A172 (cell line): Measurements from ENCODE around the gene MAP7D1. TPM values are rescaled to one million over a fixed set of nuclear protein-coding genes. Genes with fewer than 3 reads are reported as not detected.
"Not testable (repeated sequence)": the region's sequence is repeated elsewhere in the genome, so short reads cannot be mapped to it uniquely, and the experiment has no call there.

Experiments
- DNase-seq: peaks from one replicate; pipeline ENCODE4 v3.0.0-alpha.2; 2015; ENCODE audit warnings: low spot score
- total RNA-seq: library from RNA; depleted of rRNA; stranded (reverse); fragments of >200 nt; shearing (Covaris generic); gene quantifications from 2 replicates; pipeline ENCODE4 v1.2.3, GENCODE V29; 2014

The MAP7D1 gene
- total RNA-seq, 1 experiment from 2014 or later = 91.2 TPM

DNA sequence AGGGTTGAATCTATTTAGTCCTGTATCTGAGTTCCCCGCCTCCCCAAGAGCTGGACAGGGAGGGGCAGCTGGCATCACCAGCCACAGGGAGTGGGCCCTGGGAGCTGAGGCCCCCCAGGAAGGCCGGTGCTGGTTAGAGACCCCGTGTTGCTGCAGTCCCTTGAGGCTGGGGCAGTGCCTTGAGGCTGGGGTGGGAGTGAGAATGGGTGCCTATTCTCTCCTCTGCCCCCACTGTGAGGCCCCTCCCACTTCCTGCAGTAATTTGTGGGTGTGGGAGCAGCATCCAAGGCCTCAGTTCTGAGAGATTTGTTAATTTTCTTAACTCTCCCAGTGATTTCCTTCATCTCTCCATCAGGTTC, 4.1 kb upstream of the MAP7D1 start:
- DNase-seq = peak; percentile 56

DNA sequence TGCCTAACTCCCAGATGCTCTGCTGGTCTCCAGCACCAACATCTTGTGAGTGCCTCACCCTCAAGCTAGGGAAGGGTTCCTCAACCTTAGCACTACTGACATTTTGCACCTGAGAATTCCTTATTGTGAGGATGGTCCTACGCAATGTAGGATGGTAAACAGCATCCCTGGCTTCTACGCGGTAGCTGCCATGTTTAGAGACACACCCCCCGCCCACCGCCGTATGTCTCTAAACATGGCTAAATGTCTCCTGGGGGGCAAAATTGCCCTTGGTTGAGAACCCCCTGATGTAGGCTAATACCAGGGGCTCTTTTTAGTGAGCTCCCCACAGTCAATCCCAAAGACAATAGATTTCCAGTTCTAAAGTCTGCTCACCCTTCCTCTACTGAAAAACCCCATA, 2.5 kb upstream of the MAP7D1 start:
- no peak for DNase-seq

DNA sequence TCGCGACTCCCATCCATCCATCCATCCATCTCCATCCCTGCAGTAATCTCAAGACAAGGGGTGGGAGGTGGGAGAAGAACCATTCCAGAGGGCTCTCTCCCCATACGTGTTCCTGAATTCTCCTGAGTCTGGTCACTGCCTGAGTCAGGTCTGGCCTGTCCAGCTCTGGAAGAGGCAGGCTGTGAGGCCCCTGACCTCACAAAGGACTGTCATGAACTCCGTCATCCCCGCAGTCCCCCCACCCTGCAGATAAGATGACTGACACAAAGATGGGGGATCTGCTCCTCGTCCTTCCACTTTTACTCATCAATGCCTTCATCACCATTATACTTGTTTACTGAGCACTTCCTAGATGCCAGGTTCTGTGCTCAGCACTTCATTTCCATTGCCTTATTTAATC, 1.6 kb upstream of the MAP7D1 start:
- no peak for DNase-seq

DNA sequence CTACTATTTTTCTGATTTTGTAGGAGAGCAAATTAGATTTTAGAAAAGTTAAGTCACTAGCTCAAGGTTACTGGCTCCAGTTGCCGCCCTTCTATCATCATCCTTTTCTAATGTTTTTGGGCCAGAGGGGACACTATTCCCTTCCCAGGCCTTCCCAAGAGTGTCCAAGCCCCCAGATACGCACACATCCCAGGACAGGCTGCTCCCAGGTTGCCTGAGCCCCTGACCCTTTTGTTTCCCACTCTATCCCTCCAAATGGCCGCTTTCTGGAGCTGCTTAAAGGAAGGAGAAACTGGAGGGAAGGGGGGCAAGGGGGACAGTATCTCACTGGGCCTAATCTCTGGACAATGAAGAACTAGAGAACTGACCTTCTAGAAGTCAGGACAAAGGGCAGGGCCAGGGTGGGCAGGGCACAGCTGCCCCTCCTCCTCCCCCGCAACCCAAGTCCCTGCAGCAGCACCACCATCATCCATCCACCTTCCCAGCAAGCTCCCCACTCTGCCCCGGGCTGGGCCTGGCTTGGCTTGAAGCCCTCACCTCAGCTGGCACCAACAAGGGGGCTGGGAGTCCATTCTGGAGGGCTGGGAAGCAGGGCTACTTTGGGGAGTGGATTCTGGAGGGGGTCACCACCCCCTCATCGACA, 1.1 kb upstream of the MAP7D1 start:
- no peak for DNase-seq

DNA sequence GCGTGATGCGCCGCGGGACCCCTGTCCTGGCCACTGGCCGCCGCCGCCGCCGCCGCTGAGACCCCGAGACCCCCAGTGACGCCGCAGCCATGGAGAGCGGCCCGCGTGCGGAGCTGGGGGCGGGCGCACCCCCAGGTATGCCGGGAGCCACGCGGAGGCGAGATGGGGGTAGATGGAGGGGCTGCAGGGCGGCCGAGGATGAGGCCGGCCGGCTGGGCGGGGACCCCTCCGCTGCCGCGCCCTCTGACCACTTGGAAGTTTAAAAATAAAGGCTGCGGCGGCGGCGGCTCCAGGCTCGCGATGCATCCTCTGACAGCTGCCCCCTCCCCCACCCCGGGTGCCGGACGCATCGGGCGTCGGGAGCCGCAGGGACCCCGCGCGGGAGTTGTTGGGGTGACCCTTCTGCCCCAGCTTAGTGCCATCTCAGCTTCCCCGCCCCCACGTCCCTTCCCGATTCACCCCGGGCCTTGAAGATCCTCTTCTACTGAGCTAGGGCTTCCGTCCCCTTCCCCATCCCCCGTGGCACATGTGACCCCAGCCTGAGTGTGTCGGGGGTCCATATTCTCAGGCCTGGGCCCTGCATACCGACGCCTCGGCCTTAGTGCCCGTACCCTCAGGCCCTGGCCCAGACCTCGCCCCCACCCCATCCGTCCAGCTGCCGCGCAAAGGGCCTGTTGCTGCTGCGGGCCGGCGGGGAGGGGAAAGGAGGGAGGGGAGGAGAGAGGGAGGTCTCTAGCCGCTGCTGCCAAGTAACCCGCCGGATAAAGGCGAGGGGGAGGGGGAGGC, 562 bp downstream of the MAP7D1 start:
- DNase-seq = peak; percentile 33

DNA sequence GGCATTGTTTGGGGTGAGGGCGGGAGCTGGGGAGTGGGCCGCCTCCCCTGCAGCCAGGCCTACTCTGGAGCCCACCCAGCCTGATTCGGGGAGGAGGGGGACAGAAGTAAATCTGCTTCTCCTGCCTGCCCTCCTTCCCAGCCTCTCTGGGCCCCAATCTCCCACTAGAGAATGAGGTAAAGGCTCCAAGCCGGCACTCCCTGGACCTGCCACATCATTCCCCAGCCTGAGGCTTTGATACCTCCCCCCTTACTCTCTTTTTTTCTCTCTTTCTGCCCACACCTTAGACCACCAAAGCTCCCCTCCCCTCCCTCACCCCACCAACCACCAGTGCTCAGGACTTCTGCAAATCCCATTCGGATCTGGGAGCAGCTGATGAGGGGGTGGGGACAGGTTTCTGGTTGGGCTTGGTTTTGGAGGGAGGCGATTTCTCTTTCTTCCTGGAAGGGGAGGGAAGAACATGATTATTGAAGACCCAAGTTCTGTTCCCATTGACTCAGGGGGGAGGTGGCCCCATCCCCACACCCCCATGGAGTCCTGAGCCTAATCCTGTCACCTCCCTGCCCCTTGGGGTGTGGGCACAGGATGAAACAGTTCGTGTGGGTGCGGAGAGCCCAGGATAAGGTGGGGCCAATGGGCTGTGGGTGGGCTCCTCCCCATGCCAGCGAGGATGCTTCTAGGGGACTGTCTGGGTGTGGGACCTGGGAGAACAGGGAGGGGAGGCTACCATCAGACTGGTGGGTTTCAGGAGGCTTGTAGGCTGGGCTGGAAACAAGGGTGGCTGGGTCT, 1.3 kb downstream of the MAP7D1 start:
- no peak for DNase-seq

DNA sequence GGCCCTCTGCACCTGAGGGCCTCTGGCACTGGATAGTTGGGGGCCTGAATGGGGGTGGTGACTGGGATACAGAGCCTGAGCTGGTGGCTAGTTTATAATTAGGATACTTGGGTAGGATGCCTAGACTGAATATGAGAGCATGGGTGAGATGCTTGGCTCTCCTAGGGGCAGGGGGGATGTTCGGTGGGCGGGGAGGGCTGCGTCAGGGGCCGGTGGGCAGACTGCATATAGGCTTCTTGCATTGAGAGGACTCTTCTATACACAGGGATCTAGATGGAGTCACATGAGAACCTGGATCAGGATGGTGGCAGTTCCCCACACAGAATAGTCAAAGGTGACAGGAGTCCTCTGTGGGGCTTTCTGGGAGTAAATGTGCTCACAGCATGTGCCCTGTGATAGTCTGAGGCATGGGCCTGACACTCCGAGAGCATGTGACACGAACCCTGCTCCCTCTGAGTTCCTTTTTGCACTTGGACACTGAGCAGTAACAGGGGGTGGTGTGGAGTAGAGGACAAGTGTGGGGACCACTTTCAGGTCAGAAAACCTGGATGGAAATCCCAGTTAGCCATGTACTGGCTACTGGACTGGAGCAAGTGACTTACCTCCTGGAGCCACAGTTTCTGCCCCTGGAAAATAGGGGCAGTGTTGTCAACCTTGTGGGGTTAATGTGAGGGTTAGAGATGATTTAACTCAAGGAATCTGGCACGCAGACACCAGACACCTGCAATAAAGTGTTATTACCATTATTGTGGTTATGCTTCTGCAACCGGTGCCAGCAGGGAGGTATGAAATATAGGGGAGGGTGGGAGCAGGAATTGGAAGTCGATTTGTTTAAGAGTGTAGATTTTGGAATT, 2.2 kb downstream of the MAP7D1 start:
- DNase-seq = no peak

DNA sequence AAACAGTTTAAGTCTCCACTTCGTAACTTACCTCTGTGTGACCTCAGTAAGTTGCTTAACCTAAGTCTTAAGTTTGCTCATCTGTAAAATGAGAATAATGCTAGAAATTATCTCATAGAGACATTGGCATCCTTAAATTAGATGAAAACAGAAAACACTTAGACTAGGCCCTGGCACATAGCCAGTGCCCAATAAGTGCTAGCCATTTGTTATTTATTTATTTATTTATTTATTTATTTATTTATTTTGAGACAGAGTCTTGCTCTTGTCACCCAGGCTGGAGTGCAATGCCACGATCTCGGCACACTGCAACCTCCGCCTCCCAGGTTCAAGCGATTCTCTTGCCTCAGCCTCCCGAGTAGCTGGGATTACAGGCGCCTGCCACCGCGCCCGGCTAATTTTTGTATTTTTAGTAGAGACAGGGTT, 2.9 kb downstream of the MAP7D1 start:
- DNase-seq = not testable (repeated sequence)

DNA sequence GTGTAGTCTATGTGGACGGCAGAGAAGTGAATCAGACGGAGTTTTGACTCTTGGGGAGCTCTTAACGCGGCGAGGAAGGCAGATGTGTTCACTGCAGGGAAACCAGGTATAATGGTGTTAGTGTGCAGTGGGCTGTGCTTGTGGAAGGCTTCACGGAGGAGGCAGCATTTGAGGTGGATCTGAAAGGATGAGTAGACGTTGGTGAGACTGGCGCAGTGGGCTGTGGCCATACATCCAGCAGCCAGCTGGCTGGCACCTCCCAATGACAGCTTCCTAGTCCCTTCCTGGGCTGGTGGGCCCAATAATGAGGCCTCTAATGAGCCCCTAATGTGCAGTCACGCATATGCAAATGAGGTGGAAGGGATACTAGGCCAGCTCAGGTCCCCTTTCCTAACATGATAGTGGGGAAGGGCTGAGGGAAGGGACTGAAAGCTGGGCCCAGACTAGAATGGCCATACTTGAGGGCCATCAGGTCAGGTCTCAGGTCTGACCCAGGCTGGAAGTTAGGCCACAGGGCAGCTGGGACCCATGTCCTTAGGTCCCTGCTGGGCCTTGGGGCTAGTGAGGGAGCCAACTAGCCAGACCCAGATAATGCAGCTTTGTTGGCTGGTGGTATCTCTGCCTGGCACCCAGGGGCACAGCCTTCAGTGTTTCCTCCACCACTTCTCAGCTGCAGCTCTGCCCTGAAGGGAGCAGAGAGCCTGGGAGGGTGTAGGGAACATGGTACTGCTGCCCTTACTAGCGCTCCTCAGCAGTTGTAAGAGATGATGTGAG, 3.8 kb downstream of the MAP7D1 start:
- DNase-seq = no peak

DNA sequence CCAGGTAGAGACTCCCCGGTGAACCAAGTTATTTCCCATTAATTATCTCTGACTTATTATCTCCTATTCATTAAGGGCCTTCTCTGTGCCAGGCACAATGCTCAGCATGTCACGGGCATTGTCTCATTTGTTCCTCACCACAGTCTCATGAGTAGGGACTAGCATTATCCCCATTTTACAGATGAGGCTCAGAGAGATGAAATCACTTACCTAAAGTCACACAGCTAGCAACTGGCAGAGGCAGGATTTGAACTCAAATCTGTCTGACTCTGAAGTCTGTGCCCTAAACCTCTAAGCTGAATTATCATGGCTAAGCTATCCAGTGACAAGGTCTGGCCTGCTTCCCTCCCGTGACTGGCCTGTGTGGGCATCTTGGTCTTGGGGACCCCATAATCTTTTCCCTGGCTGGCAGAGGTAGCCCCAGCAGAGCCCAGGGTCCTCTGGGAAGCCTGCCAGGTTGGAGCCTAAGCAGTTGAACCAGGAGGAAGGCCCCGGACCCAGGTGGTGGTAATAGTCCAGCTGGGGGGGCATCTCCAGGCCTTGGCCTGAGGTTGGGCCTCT, 4.5 kb downstream of the MAP7D1 start:
- DNase-seq = no peak

DNA sequence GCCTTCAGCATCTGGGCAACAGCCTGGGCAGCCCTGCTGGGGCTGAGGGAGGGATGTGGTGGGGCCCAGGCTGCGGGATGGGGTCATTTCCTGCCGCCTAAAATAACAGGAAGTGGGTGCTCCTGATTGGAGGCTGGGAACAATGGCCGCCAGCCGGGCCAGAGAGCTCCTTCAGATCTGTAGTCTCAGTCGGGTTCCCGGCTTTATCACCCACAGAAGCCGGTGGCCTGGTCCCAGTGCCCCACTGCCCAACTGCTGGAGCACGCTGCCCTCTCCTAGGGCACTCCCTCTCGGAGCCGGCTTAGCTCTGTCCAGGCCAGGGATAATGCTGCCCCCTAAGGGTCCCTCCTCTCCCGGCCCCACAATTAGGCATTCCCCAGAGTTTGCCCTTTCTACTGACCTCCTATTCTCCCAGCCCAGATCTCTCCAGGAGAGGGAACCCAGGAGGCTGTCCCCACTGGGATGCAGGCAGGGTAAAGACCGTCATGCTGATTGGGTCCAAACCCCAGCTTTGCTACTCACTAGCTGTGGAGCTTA, 5.1 kb downstream of the MAP7D1 start:
- DNase-seq = peak; percentile 61

DNA sequence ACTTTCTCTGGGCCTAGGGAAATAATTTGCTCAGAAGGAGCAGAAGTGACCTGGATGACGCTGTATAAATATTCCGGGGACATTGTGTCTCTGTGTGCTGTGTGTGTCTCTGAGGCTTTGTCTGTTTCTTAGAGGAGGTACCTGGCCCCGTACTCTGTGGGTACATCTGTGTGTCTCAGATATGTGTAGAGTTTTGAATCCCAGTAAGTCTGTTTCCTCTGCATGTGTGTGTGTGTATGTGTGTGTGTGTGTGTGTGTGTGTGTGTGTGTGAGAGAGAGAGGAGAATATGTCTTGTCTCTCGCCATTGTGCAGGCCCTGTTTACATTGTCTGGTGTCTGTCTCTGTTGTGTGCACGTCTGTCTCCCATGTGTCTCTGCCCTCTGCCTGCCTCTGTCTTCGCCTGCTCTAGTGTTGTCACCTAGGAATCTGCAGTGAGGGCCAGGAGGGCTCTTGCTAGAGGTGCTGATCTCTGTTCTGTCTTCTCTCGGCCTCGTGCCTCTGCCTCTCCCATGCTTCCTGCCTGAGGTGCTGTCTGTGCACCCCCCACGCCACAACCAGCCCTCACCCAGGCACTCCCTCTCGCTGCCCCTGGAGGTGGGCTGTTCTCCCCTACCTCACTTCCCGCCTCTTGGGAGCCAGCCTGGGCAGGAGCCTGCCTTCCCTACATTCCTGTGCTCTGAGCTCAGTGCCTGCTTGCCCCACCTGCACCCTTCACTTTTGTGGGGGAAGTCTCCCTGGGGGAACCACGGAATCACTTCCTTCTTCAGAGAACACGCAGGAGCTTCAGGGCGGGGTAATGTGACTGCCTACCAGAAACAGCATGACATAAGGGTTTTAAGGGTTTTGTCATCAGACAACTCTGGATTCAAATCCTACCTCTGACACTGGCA, 5.9 kb downstream of the MAP7D1 start:
- peak; percentile 44 for DNase-seq

DNA sequence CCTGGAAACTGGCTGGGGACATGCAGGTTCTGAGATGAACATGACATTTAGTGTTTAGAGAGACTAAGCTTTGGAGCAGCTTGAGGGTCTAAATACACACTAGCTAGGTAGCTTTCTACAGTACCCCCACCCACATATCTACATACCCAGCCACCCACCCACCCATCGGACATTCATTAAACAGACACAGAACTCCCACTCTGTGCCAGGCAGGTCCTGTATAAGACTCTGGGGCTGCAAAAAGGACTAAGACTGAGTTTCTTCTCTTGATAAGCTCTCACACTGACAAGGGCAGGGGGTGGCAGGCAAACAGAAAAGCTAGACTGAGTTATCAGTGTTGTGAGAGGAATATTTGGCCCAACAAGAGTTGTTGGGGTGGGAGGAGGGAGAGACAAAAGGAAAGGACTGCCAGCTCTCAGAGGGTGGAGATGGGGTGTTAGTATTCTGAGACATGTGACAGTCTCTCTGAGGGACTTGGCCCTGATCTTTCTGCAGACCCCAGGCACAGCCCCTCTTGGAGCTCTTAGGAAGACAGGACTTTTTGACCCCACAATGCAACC, 6.8 kb downstream of the MAP7D1 start:
- no peak for DNase-seq

DNA sequence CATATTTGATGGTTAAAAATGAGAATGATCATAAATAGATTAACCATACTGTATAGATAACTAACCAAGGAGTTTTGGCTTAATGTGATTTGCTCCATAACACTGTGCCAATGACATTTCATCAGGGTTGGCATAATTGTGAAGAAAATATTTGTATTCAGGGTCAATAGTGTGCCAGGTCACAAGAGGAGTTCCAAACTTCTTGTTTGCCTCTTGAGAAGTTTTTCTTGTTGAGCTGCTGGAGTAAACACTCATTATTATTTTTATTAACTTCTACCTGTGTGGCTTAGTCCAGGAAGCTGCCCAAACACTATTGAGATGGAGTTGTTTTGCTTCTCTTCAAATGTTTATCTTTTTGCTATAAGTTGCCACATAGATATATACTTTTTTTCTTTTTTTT, 7.5 kb downstream of the MAP7D1 start:
- DNase-seq = no peak

DNA sequence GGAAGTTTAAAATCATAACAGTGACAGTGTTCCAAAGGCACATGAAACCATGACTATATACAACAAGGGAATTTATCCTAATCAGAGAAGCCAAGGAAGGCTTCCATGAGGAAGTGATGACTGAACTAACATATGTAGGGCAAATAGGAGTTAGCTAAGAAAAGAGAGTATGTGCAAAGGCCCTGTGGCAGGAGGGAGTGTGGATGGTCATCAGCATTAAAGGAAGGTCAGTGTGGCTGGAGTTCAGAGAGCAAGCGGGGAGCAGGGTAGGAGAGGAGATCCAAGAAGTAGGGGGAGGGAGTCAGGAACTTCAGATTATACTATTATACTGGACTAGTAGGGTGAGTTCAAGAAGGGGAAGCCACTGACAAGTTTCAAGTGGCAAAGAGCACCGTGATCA, 8.4 kb downstream of the MAP7D1 start:
- DNase-seq = no peak

DNA sequence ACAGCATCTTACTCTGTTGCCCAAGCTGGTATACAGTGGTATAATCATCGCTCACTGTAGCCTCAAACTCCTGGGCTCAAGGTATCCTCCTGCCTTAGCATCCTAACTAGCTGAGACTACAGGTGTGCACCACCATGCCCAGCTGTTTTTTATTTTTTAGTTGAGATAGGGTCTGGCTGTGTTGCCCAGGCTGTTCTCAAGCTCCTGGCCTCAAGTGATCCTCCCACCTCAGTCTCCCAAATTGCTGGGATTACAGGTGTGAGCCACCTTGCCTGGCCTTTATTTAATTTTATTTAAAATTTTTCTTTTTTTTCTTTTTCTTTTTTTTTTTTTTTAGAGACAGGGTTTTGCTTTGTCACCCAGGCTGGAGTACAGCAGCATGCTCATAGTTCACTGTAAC, 9.2 kb downstream of the MAP7D1 start:
- no peak for DNase-seq

DNA sequence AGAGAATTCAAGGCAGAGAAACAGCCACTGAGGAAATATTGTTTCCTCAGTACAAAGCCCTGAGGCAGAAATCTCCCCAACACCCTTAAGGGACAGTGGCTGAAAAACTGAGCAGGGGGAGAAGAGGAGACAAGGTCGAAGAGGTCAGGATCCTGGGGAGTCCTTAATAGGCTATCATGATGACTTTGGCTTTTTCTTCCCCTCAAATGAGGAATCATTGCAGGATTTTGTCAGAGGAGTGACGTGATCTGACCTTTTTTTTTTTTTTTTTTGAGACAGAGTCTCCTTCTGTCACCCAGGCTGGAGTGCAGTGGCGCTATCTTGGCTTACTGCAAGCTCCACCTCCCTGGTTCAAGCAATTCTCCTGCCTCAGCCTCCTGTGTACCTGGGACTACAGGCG, 10.2 kb downstream of the MAP7D1 start:
- DNase-seq = no peak

DNA sequence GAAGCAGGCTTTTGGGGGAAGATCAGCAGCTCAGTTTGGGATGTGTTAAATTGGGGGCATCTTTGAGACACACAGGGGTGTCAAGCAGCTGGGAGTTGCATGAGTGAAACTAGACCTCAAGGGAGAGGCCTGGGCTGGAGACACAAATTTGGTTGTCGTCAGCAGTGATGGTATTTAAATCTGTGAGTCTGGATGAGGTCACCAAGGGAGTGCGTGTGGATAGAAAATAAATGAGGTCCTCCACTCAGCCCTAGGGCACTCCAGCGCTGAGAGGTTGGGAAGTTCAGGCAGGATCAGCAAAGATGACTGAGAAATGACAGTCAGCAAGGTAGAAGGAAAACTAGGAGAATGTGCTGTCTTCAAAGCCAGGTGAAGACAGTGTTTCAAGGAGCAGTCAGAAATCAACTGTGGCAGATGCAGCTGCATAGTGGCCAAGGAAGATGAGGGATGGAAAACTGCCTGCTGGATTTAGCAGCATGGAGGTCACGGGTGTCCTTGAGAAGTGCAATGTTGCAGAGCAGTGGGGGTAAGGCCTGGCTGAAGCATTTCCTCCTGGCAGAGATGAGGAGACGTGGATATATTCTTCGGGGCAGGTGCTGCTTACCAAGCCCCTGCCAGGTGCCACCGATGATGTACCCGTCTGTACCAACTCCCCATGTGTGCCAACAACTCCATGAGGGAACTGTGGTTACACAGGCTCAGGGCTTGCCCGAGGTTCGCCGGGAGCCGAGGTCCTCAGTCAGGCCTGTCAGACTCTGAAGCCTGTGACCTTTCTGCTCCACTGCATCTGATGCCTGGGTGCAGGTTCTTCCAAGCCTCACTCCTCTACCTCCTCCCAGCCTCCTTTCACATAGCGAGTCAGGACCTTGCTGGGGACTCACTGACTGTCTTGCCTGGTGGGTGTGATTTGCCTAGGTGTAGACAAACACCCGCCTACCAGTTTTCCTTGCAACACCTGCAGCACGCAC, 11.3 kb downstream of the MAP7D1 start:
- no peak for DNase-seq
